Aorta (tissue), 5 donors: ENCODE data around the gene LRCH1. TPM values are rescaled to one million over a fixed set of nuclear protein-coding genes. Genes with fewer than 3 reads are reported as not detected.

Experiments
- ATAC-seq: fragments of 200-7000 bp; cut with Tn5 transposase; one replicate; pipeline ENCODE4 v1.9.1; 2022; ENCODE audit warnings: moderate library complexity; ENCODE audit not compliant: low FRiP score
- DNase-seq, 2 donors: peaks; one replicate each; pipeline ENCODE4 v3.0.0-alpha.2; 2020
- H3K27ac ChIP-seq, 2 donors: one replicate each; pipeline ENCODE4 v1.5.1; 2013; ENCODE audit warnings: low read length in 2 of 2, mild to moderate bottlenecking in 2 of 2, moderate library complexity in 2 of 2, control low read depth in 1 of 2, inconsistent platforms in 1 of 2, low read depth in 1 of 2
- H3K27me3 ChIP-seq, 2 donors: one replicate each; pipeline ENCODE4 v1.6.1; 2013; ENCODE audit warnings: control low read depth in 1 of 2, low read length in 1 of 2, mild to moderate bottlenecking in 1 of 2, moderate library complexity in 1 of 2; ENCODE audit not compliant: insufficient read depth in 2 of 2, control insufficient read depth in 1 of 2
- H3K36me3 ChIP-seq, 2 donors: one replicate each; pipeline ENCODE4 v1.6.1; 2013; ENCODE audit warnings: control low read depth in 1 of 2, low read length in 1 of 2, mild to moderate bottlenecking in 1 of 2; ENCODE audit not compliant: insufficient read depth in 2 of 2, control insufficient read depth in 1 of 2
- H3K4me1 ChIP-seq, 2 donors: one replicate each; pipeline ENCODE4 v1.6.1; 2013; ENCODE audit warnings: low read length in 2 of 2, control low read depth in 1 of 2, mild to moderate bottlenecking in 1 of 2, moderate library complexity in 1 of 2; ENCODE audit not compliant: insufficient read depth in 2 of 2, control insufficient read depth in 1 of 2
- H3K4me3 ChIP-seq, 2 donors: one replicate each; pipeline ENCODE4 v1.5.1; 2013; ENCODE audit warnings: low read length in 2 of 2, control low read depth in 1 of 2, mild to moderate bottlenecking in 1 of 2
- H3K9me3 ChIP-seq: one replicate; pipeline ENCODE4 v1.6.1; 2013; ENCODE audit warnings: mild to moderate bottlenecking, low read length; ENCODE audit not compliant: control insufficient read depth
- WGBS, 2 donors: extraction: QIAGEN DNeasy Blood & Tissue Kit; methylation state at CpG; one replicate each; pipeline ENCODE4 v1.1.7; 2013; 5-methylcytosine and 5-hydroxymethylcytosine counted together
- intact Hi-C, 2 donors: fragments of 100-400 bp; cut with DNase I; formaldehyde crosslinking; loops; one replicate each; pipeline versions ENCODE4 v1.14.2 to v1.15.0; 2022
- polyA plus RNA-seq, 2 donors: library from polyadenylated mRNA; stranded (reverse); fragments of 200-250 nt; gene quantifications; one replicate each; pipeline ENCODE4 v1.2.3, GENCODE V29; 2013
- total RNA-seq, 2 donors: library from RNA; stranded (reverse); fragmentation: NEBNext Ultra II Directional; extraction: Animal tissue kit (Norgen Biotek cat#: 25700); gene quantifications; one replicate each; pipeline ENCODE4 v1.2.1, GENCODE V29; 2021
- donor health status: healthy with polysubstance abuse.
- donor health status: Bipolar disorder and iron deficiency.
- donor health status: DM: no; HTN: no; CAD: no.
- donor health status: DM: no; HTN: no; CAD: no.
- donor health status: DM: yes; HTN: yes; CAD: no.

Gene LRCH1
- total and polyA plus RNA-seq, 4 donors, result 12.3 to 46.5 (median 28.8) TPM

GRCh38 chr13:46679369-46680120, 126.6 kb downstream of the LRCH1 start:
- H3K36me3 ChIP-seq, result no peaks in the 10 kb centered on the region
- peak overlapping the region; percentile 51 to 69 for H3K27ac ChIP-seq
- WGBS, 2 donors, result 11 to 13% methylated on average over 12 of the region's 12 CpGs
- H3K27me3 ChIP-seq, result no peaks in the 10 kb centered on the region
- intact Hi-C loops, result loop anchor here (5.0 to 10.0 kb wide), 3 partner anchors 107 to 127 kb away; partner anchors contain the start of gene LRCH1 (in 2 of the 2)
- DNase-seq, result no peak
- peaks cover 4 to 11% of the 10 kb centered on the region in 2 donors for H3K4me1 ChIP-seq
- ATAC-seq, result peak; percentile 84
- peak overlapping the region; percentile 29 to 85 for H3K4me3 ChIP-seq
- no peaks in the 10 kb centered on the region for H3K9me3 ChIP-seq

DNA sequence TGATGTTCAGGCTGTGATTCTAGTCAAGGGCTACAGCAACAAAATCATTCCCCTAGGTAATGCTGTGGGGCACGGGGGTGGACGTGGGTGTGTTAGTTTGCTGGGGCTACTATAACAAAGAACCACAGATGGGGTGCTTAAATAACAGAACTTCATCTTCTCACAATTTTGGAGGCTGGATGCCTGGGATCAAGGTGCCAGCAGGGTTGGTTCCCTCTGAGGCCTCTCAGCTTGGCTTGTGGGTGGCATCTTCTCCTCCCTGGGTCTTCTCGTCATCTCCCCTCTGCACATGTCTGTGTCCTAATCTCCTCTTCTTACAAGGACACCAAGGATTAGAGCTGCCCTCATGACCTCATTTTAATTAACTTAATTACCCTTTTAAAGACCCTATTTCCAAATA, 129.0 kb downstream of the LRCH1 start:
- no peaks in the 10 kb centered on the region for H3K27me3 ChIP-seq
- DNase-seq (no peak), ATAC-seq (no peak)
- H3K9me3 ChIP-seq, result no peaks in the 10 kb centered on the region
- intact Hi-C loops, result no loop called here
- H3K27ac ChIP-seq, result no peak overlapping the region
- H3K4me3 ChIP-seq, result no peak overlapping the region
- H3K4me1 ChIP-seq, result peaks cover 2 to 12% of the 10 kb centered on the region in 2 donors
- WGBS, 2 donors, result 96 to 97% methylated on average over 3 of the region's 3 CpGs
- H3K36me3 ChIP-seq, result no peaks in the 10 kb centered on the region

- peaks cover 2 to 12% of the 10 kb centered on the region in 2 donors for H3K4me1 ChIP-seq
- DNase-seq, result no peak
- no peaks in the 10 kb centered on the region for H3K36me3 ChIP-seq
- no peaks in the 10 kb centered on the region for H3K9me3 ChIP-seq
- WGBS, 2 donors, result 94 to 99% methylated on average over 1 of the region's 1 CpG
- H3K4me3 ChIP-seq, result no peak overlapping the region
- H3K27ac ChIP-seq, result no peak overlapping the region
- H3K27me3 ChIP-seq, result no peaks in the 10 kb centered on the region
- no peak for ATAC-seq
- intact Hi-C loops, result no loop called here
These were observed 129.7 kb downstream of the LRCH1 start for GRCh38 chr13:46682707-46683106.

DNA sequence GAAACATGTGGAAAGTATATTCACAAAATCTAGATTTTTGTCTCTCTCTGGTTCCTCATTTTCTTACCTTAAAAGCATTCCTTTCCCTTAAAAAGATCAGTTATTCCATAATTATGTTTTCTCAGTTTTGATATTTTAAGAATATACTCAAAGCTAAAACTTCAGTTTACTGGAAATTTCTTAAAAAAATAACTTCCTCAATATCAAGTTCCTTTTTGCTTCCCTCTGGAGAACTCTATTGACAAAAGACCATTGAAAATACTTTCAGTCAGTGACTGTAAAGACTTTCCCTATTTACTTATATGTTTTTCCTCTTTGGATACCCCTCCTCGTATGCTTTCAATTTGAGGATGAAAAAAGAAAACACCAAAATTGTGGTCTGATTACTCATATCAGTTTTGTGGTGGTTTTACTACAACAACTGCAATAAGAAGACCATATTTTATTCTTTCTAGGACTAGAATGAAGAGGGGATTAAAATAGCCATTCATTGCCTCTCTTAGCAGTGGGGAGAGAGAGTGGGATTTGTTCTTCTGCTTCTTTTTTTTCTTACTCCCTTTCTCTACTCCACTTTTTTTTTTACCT, 130.8 kb downstream of the LRCH1 start:
- intact Hi-C loops, result no loop called here
- no peaks in the 10 kb centered on the region for H3K27me3 ChIP-seq
- H3K4me1 ChIP-seq, result peaks cover 2 to 12% of the 10 kb centered on the region in 2 donors
- ATAC-seq (no peak), DNase-seq (no peak)
- H3K9me3 ChIP-seq, result no peaks in the 10 kb centered on the region
- no peaks in the 10 kb centered on the region for H3K36me3 ChIP-seq
- no peak overlapping the region for H3K4me3 ChIP-seq
- 57 to 60% methylated on average over 1 of the region's 1 CpG for WGBS, 2 donors
- no peak overlapping the region for H3K27ac ChIP-seq

DNA sequence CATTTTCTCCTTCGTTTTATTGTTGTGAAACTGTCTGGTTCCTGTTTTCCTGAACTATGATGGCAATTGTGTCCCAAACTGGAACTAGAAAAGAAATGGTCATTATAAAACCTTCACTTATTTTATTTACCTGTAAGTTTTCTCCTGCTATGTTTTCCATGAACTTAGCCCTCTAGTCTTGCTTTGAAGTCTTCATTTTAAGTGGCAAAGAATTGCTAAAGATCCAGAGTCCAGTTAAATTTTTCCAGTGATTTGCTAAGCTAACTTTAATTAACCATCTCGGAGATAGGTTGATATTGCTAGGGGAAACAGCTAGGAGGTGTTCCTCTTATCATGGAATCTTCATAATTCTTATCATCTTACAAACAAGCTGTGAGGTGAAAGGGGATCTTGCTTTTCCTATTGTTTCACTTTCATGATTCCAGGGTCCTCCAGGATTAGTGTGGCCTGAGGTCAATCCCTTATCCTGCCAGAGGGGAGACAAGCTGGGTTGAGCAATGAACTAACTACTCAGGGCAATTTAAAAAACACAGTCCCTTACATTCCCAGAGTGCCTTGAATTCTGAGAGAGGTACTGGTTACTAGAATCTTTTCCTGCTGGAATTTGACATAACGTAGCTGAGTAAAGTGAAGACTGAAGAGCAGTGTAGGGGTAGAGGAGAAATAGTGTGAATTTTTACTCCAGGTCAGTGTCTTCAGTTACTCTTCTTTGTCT, 131.5 kb downstream of the LRCH1 start:
- peak overlapping the region in 1 of 2 donors; percentile 57 for H3K27ac ChIP-seq

DNA sequence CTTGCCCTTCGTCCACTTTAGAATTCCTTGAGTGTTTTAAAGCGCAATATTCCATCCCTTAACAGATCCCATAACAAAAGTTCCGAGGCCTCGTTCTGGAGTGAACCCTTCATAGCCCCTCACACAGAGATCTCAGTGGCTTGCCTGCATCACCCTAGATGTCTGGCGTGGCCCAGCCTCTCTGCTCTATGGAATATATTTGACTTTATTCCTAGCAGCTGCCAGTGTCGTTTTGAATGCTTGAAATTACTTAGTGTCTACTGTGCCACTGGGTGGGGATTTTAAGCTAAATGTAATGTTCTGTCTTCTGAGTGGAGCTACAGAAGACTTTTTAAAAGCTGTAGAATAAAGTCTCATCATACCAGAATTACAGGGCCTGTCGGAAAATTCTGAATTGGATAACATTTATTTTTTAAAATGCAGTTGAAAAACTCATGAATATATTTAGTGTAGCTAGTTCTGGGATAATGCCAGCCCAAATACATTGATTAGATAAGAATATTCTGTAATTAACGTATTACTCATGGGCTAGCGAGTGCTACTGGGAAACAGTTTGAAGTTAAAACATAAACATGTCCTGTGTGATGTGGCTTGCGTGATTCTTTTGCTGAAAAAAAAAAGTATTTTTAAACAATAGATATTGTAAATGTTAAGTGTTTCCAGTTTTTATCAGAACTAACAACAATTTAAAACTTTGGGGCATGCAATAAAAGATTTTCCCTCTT, 132.2 kb downstream of the LRCH1 start:
- H3K27ac ChIP-seq, result peak overlapping the region in 1 of 2 donors; percentile 59
- H3K4me3 ChIP-seq, result no peak overlapping the region
- H3K36me3 ChIP-seq, result no peaks in the 10 kb centered on the region
- no peaks in the 10 kb centered on the region for H3K27me3 ChIP-seq
- peaks cover 2 to 5% of the 10 kb centered on the region in 2 donors for H3K4me1 ChIP-seq
- ATAC-seq (no peak), DNase-seq (no peak)
- intact Hi-C loops, result no loop called here
- 49 to 52% methylated on average over 10 of the region's 10 CpGs for WGBS, 2 donors
- no peaks in the 10 kb centered on the region for H3K9me3 ChIP-seq

More for the DNA sequence above, 131.5 kb downstream of the LRCH1 start:
- no peak overlapping the region for H3K4me3 ChIP-seq
- no peak for ATAC-seq
- intact Hi-C loops, result no loop called here
- no peaks in the 10 kb centered on the region for H3K27me3 ChIP-seq
- no peaks in the 10 kb centered on the region for H3K9me3 ChIP-seq
- WGBS, 2 donors, result 50 to 54% methylated on average over 3 of the region's 3 CpGs
- no peaks in the 10 kb centered on the region for H3K36me3 ChIP-seq
- H3K4me1 ChIP-seq, result peaks cover 2 to 8% of the 10 kb centered on the region in 2 donors
- no peak for DNase-seq

GRCh38 chr13:46686171-46686570, 133.2 kb downstream of the LRCH1 start:
- H3K4me3 ChIP-seq, result no peak overlapping the region
- intact Hi-C loops, result no loop called here
- DNase-seq (no peak), ATAC-seq (no peak)
- H3K27me3 ChIP-seq, result no peaks in the 10 kb centered on the region
- WGBS, 2 donors, result 95 to 96% methylated on average over 4 of the region's 4 CpGs
- no peak overlapping the region for H3K27ac ChIP-seq
- H3K36me3 ChIP-seq, result no peaks in the 10 kb centered on the region
- peaks cover 2 to 3% of the 10 kb centered on the region in 2 donors for H3K4me1 ChIP-seq
- no peaks in the 10 kb centered on the region for H3K9me3 ChIP-seq

DNA sequence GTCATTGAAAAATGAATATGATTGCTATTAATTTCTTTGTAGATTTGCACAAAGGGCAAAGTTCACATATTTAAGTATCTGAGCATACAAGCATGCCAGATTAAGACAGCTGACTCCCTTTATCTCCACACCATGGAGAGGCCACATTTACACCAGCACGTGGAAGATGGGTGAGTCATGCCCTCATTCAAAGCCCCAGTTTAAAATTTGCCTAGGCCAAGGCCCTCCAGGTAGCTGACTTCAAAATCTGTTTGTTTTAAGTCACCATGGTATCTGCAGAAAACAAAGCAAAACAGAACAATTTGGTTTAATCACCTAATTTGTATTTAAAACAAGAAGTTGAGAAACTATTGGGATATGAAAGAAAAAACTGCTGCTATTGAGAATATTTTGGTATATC, 134.8 kb downstream of the LRCH1 start:
- WGBS, 2 donors, result 6% methylated on average over 1 of the region's 1 CpG
- intact Hi-C loops, result no loop called here
- Histone ChIP-seq H3K27me3 (no peaks in the 10 kb centered on the region), H3K27ac (no peak overlapping the region), H3K4me3 (no peak overlapping the region), H3K9me3 (no peaks in the 10 kb centered on the region), H3K4me1 (peaks cover 2 to 3% of the 10 kb centered on the region in 2 donors), H3K36me3 (no peaks in the 10 kb centered on the region)
- no peak for DNase-seq
- ATAC-seq, result no peak
